Fibroblast of lung (primary cell): Measurements from ENCODE around the gene ARHGEF19. TPM values are rescaled to one million over a fixed set of nuclear protein-coding genes. Genes with fewer than 3 reads are reported as not detected.

Experiments
- DNase-seq, 2 donors: peaks; one replicate each; pipeline versions ENCODE4 v3.0.0 to v3.0.0-alpha.2; 2010; ENCODE audit warnings: low read depth in 2 of 2
- H2AFZ ChIP-seq: 2 replicates; pipeline ENCODE4 v1.5.1; 2012; ENCODE audit warnings: low read length, control low read depth, inconsistent platforms
- H3K27ac ChIP-seq: 2 replicates; pipeline ENCODE4 v1.5.1; 2011; ENCODE audit warnings: low read length, control low read depth; ENCODE audit not compliant: insufficient read depth
- H3K27me3 ChIP-seq: 2 replicates; pipeline ENCODE4 v1.5.1; 2011; ENCODE audit warnings: mild to moderate bottlenecking, low read length; ENCODE audit not compliant: control insufficient read depth, insufficient read depth
- H3K36me3 ChIP-seq: 2 replicates; pipeline ENCODE4 v1.5.1; 2011; ENCODE audit warnings: low read length; ENCODE audit not compliant: control insufficient read depth, insufficient read depth
- H3K4me1 ChIP-seq: 2 replicates; pipeline ENCODE4 v1.5.1; 2011; ENCODE audit warnings: low read length; ENCODE audit not compliant: control insufficient read depth, insufficient read depth; ENCODE audit errors: extremely low read depth
- H3K4me2 ChIP-seq: 2 replicates; pipeline ENCODE4 v1.5.1; 2011; ENCODE audit warnings: low read length, control low read depth; ENCODE audit not compliant: insufficient read depth; ENCODE audit errors: extremely low read depth
- H3K4me3 ChIP-seq, 4 experiments: fragments of 200-600 bp in 1 of 4; sonication (generic) in 1 of 4; replicated peaks in 1 of 4; 2 replicates each; pipeline ENCODE4 v1.5.1; 2011 to 2016; ENCODE audit warnings: low read length in 4 of 4, low read depth in 3 of 4, mild to moderate bottlenecking in 3 of 4, control low read depth in 2 of 4, inconsistent platforms in 1 of 4, mixed read lengths in 1 of 4; ENCODE audit not compliant: insufficient read depth in 1 of 4; ENCODE audit errors: control extremely low read depth in 1 of 4
- H3K79me2 ChIP-seq: 2 replicates; pipeline ENCODE4 v1.5.1; 2012; ENCODE audit warnings: mild to moderate bottlenecking, low read length, inconsistent platforms; ENCODE audit not compliant: control insufficient read depth, insufficient read depth
- H3K9ac ChIP-seq: 2 replicates; pipeline ENCODE4 v1.5.1; 2011; ENCODE audit warnings: mild to moderate bottlenecking, low read length, control low read depth; ENCODE audit not compliant: insufficient read depth
- H3K9me3 ChIP-seq: 2 replicates; pipeline ENCODE4 v1.5.1; 2012; ENCODE audit warnings: low read depth, low read length; ENCODE audit not compliant: control insufficient read depth, insufficient read depth
- H4K20me1 ChIP-seq: 2 replicates; pipeline ENCODE4 v1.5.1; 2011; ENCODE audit warnings: low read length; ENCODE audit not compliant: control insufficient read depth, insufficient read depth; ENCODE audit errors: extremely low read depth
- EZH2 ChIP-seq: IDR thresholded peaks from 2 replicates; pipeline ENCODE4 v1.5.1; 2012; ENCODE audit warnings: low read length, control low read depth, mild to moderate bottlenecking; ENCODE audit errors: missing control alignments
- polyA plus RNA-seq, 2 donors: library from polyadenylated mRNA; depleted of rRNA in 1 of 2; stranded (reverse) in 1 of 2; unstranded in 1 of 2; fragments of >200 nt; gene quantifications; 2 replicates each; pipeline ENCODE4 v1.2.1, GENCODE V29; 2011 to 2012; ENCODE audit warnings: missing spikeins in 1 of 2
- total RNA-seq: library from RNA; depleted of rRNA; stranded (reverse); fragments of >200 nt; gene quantifications from 2 replicates; pipeline ENCODE4 v1.2.1, GENCODE V29; 2014
- TF ChIP-seq, protein P1 (sequence below), 2 donors: IDR thresholded peaks in 1 of 2; conservative IDR thresholded peaks in 1 of 2; 1 replicate in 1 of 2; 2 replicates in 1 of 2; pipeline ENCODE4 v1.5.1; 2011 to 2012; ENCODE audit warnings: low read length in 2 of 2, control low read depth in 1 of 2, inconsistent platforms in 1 of 2, low read depth in 1 of 2, mild to moderate bottlenecking in 1 of 2

The ARHGEF19 gene
- total and polyA plus RNA-seq, 2 donors (not counting 1 experiment from before 2014, with no cell fraction given) = 3.3 TPM

DNA sequence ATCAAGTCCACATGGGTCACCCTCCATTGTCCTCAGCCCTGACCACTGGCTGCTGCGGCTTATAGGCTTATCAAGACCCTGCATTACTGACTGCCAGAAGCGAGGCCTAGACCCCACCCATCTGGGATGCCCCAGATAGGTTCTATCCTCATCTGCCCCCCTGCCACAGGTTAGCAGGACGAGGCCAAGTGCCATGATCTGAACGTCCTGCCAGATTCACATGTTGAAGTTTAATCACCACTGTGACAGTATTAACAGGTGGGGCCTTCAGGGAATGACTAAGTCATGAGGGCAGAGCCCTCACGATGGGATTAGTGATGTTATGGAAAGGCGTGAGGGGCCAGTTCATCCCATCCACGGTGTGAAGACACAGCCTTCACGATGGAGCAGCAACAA lies 30.8 kb upstream of the ARHGEF19 start:
- TF ChIP-seq, protein P1, sequence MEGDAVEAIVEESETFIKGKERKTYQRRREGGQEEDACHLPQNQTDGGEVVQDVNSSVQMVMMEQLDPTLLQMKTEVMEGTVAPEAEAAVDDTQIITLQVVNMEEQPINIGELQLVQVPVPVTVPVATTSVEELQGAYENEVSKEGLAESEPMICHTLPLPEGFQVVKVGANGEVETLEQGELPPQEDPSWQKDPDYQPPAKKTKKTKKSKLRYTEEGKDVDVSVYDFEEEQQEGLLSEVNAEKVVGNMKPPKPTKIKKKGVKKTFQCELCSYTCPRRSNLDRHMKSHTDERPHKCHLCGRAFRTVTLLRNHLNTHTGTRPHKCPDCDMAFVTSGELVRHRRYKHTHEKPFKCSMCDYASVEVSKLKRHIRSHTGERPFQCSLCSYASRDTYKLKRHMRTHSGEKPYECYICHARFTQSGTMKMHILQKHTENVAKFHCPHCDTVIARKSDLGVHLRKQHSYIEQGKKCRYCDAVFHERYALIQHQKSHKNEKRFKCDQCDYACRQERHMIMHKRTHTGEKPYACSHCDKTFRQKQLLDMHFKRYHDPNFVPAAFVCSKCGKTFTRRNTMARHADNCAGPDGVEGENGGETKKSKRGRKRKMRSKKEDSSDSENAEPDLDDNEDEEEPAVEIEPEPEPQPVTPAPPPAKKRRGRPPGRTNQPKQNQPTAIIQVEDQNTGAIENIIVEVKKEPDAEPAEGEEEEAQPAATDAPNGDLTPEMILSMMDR (conservative IDR thresholded peaks at IDR 0.05 in 1 of 2, IDR thresholded peaks at IDR 0.05 in 1 of 2; ENCODE audit: low read depth in 1 of 2, low read length in 2 of 2) = no peak
- TF ChIP-seq EZH2 = no peak
- Histone ChIP-seq H3K27ac (no peak overlapping the region), H3K4me1 (no peaks in the 10 kb centered on the region), H3K4me2 (no peak overlapping the region), H3K9me3 (no peaks in the 10 kb centered on the region), H2AFZ (no peak overlapping the region), H3K79me2 (no peaks in the 10 kb centered on the region), H3K9ac (no peak overlapping the region), H3K36me3 (no peaks in the 10 kb centered on the region), H4K20me1 (no peaks in the 10 kb centered on the region), H3K27me3 (no peaks in the 10 kb centered on the region), H3K4me3 (no peak overlapping the region)
- no peak for DNase-seq

DNA sequence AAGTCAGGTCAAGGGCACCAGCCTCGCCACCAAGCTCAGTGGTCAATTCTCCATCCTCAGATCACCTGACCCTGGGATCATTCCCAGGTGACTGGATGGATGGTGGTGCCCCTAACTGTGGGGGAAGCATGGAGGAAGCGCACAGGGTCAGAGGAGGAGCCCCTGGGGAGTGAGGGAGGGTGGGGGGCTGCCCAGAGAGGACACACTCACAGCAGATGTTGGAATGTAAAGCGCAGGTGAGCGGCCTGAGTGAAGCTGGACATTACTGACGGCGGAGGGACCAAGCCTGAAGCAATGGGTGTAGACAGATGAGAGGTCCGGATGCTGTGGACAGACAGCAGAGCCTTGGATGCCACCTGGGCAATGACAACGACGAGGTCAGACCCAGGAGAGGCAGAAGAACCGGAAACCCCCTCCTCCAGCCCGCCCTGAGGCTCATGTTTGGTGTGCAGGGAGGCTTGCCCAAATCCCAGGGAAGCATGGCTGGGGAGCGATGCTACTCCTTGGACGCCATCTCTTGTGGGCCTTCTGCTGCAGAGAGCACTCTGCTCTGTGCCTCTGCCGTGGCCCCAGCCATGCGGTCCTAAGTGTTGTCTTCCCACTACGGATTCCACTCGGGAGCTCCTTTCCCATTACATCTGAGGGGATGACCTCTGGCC lies 30.2 kb upstream of the ARHGEF19 start:
- Histone ChIP-seq H3K9me3 (no peaks in the 10 kb centered on the region), H3K4me2 (no peak overlapping the region), H4K20me1 (no peaks in the 10 kb centered on the region), H3K27ac (no peak overlapping the region), H3K36me3 (no peaks in the 10 kb centered on the region), H3K4me1 (peaks cover under 1% of the 10 kb centered on the region), H3K9ac (no peak overlapping the region), H3K4me3 (no peak overlapping the region), H2AFZ (no peak overlapping the region), H3K79me2 (no peaks in the 10 kb centered on the region), H3K27me3 (no peaks in the 10 kb centered on the region)
- TF ChIP-seq, protein P1 (conservative IDR thresholded peaks at IDR 0.05 in 1 of 2, IDR thresholded peaks at IDR 0.05 in 1 of 2; ENCODE audit: low read depth in 1 of 2, low read length in 2 of 2) = no peak
- no peak for TF ChIP-seq EZH2
- no peak for DNase-seq

DNA sequence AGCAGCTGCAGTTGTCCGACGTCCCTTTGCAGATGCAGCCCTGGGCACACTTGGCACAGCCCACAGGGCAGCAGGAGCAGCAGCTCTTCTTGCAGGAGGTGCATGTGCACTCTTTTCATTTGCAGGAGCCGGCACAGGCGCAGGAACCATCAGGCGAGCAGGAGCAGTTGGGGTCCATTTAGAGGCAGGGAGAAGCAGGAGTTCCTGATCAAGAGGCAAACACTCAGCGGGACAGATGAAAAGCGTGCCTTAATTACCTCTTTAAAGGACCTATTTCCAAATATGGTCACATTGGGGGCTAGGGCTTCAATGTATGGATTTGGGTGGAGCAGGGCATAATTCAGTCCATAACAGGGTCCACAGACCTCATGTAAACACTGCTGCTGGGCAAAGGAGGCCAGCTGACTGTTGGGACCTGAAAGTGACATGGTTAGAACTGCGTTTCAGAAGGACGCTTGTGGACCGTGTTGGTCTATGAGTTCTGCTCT lies 28.8 kb upstream of the ARHGEF19 start:
- no peak overlapping the region for H3K4me3 ChIP-seq
- H3K9me3 ChIP-seq = no peaks in the 10 kb centered on the region
- TF ChIP-seq EZH2 = no peak
- TF ChIP-seq, protein P1 (conservative IDR thresholded peaks at IDR 0.05 in 1 of 2, IDR thresholded peaks at IDR 0.05 in 1 of 2; ENCODE audit: low read depth in 1 of 2, low read length in 2 of 2) = no peak
- H2AFZ ChIP-seq = no peak overlapping the region
- H4K20me1 ChIP-seq = no peaks in the 10 kb centered on the region
- H3K4me1 ChIP-seq = peaks cover 6% of the 10 kb centered on the region
- H3K27ac ChIP-seq = no peak overlapping the region
- no peak for DNase-seq
- no peaks in the 10 kb centered on the region for H3K36me3 ChIP-seq
- H3K27me3 ChIP-seq = no peaks in the 10 kb centered on the region
- no peaks in the 10 kb centered on the region for H3K79me2 ChIP-seq
- no peak overlapping the region for H3K9ac ChIP-seq
- no peak overlapping the region for H3K4me2 ChIP-seq
